ENCODE results near the gene ARPC2. TPM values are rescaled to one million over a fixed set of nuclear protein-coding genes. Genes with fewer than 3 reads are reported as not detected.

The ARPC2 gene
- total and polyA plus RNA-seq, 2 of the 13 experiments (the other 11 are each of a cell fraction or from before 2014, with no cell fraction given) = 168 to 303 TPM

DNA sequence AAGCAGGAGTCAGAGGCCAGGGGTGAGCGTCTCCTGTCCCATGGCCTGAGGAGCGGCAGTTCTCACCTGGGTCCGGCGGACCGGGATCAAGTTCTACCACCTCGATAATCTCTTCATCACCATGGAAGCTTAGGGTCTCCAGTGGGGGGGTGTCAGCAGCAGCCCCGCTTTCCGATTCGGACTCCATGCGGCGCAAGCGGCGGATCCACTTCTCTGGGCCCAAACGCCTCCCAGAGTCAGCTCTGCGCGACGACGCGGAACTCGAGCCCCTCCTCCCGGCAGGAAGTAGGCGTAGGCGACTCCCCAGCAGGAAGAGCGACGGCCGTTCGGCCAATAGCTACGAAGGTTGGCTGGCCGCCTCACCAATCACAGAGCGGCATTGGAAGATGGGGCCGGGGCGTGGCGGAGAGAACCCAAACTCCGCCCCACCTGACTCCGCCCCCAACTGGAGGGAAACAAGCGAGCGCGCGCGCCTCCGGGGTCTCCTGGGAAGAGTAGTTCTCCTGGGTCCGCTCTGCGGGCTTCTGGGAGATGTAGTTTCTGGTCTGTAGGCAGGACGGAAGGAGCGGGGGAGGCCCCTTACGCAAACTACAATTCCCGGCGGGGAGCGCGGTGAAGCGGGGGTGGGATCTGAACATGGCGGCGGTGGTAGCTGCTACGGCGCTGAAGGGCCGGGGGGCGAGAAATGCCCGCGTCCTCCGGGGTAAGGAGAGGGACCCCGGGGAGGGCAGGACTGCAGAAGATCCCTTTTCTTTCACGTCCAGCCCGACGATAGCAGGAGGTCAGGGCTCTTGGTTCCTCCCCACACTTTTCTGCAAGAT is 53.1 kb downstream of the ARPC2 start, which contains the start of the genes AAMP and PNKD (continued):
- TF ChIP-seq ZBTB10 (CRISPR knock-in tag; IDR thresholded peaks at IDR 0.05; ENCODE audit: borderline replicate concordance) (peak; percentile 79), ZNF17 (CRISPR knock-in tag; IDR thresholded peaks at IDR 0.05) (no peak), GRHL1 (CRISPR knock-in tag; conservative IDR thresholded peaks at IDR 0.05) (no peak), ZBTB25 (CRISPR knock-in tag; IDR thresholded peaks at IDR 0.05) (peak; percentile 74; the same call in 1 of the 2 replicates), ATF7 (IDR thresholded peaks at IDR 0.05) (no peak), ATF7 (CRISPR knock-in tag; IDR thresholded peaks at IDR 0.05) (peak; percentile 50), ZNF274 (CRISPR knock-in tag; IDR thresholded peaks at IDR 0.05) (no peak; the same call in 1 of the 2 replicates), ZNF317 (CRISPR knock-in tag; IDR thresholded peaks at IDR 0.05) (peak; percentile 88), SYNCRIP (IDR thresholded peaks at IDR 0.05; ENCODE audit: insufficient read depth, low read depth, low read length) (no peak), ZNF143 (CRISPR knock-in tag; IDR thresholded peaks at IDR 0.05) (peak; percentile 98), SIN3B (IDR thresholded peaks at IDR 0.05; ENCODE audit: low read length) (peak; percentile 75; the same call in 1 of the 2 replicates), MIER2 (CRISPR knock-in tag; IDR thresholded peaks at IDR 0.05) (no peak), ZNF292 (CRISPR knock-in tag; IDR thresholded peaks at IDR 0.05; ENCODE audit: borderline replicate concordance, low read depth) (no peak), KLF9 (CRISPR knock-in tag; IDR thresholded peaks at IDR 0.05; ENCODE audit: low read depth) (peak; percentile 58; the same call in 1 of the 2 replicates), ZNF891 (CRISPR knock-in tag; IDR thresholded peaks at IDR 0.05) (no peak; the same call in 1 of the 2 replicates), PLSCR1 (CRISPR knock-in tag; IDR thresholded peaks at IDR 0.05; ENCODE audit: borderline replicate concordance) (no peak)
- TF ChIP-seq, protein P1, sequence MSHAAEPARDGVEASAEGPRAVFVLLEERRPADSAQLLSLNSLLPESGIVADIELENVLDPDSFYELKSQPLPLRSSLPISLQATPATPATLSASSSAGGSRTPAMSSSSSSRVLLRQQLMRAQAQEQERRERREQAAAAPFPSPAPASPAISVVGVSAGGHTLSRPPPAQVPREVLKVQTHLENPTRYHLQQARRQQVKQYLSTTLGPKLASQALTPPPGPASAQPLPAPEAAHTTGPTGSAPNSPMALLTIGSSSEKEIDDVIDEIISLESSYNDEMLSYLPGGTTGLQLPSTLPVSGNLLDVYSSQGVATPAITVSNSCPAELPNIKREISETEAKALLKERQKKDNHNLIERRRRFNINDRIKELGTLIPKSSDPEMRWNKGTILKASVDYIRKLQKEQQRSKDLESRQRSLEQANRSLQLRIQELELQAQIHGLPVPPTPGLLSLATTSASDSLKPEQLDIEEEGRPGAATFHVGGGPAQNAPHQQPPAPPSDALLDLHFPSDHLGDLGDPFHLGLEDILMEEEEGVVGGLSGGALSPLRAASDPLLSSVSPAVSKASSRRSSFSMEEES (CRISPR knock-in tag; IDR thresholded peaks at IDR 0.05) = peak; percentile 79
- TF ChIP-seq, protein P2, sequence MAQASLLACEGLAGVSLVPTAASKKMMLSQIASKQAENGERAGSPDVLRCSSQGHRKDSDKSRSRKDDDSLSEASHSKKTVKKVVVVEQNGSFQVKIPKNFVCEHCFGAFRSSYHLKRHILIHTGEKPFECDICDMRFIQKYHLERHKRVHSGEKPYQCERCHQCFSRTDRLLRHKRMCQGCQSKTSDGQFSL (CRISPR knock-in tag; IDR thresholded peaks at IDR 0.05) = peak; percentile 95
- TF ChIP-seq, protein P3, sequence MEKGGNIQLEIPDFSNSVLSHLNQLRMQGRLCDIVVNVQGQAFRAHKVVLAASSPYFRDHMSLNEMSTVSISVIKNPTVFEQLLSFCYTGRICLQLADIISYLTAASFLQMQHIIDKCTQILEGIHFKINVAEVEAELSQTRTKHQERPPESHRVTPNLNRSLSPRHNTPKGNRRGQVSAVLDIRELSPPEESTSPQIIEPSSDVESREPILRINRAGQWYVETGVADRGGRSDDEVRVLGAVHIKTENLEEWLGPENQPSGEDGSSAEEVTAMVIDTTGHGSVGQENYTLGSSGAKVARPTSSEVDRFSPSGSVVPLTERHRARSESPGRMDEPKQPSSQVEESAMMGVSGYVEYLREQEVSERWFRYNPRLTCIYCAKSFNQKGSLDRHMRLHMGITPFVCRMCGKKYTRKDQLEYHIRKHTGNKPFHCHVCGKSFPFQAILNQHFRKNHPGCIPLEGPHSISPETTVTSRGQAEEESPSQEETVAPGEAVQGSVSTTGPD (CRISPR knock-in tag; IDR thresholded peaks at IDR 0.05) = no peak
